ENCODE data around the gene OTC.

The OTC gene

GRCh38 chrX:38357747-38358673, 5.6 kb downstream of the OTC start:
- DNase-seq (ENCODE audit: extremely low read depth in 1 of 2, low read depth in 1 of 2) = no peak

- DNase-seq (ENCODE audit: extremely low read depth in 1 of 2, low read depth in 1 of 2) = no peak
Measured at GRCh38 chrX:38363046-38363445, 10.6 kb downstream of the OTC start.

- no peak for DNase-seq (ENCODE audit: extremely low read depth in 1 of 2, low read depth in 1 of 2)
Measured at GRCh38 chrX:38365954-38366353, 13.6 kb downstream of the OTC start.

- DNase-seq (ENCODE audit: extremely low read depth in 1 of 2, low read depth in 1 of 2) = no peak
Measured at GRCh38 chrX:38368774-38369173, 16.4 kb downstream of the OTC start.

- no peak for DNase-seq (ENCODE audit: extremely low read depth in 1 of 2, low read depth in 1 of 2)
Measured at GRCh38 chrX:38371641-38372040, 19.2 kb downstream of the OTC start.

- DNase-seq (ENCODE audit: extremely low read depth in 1 of 2, low read depth in 1 of 2) = no peak
Measured at GRCh38 chrX:38374431-38374830, 22.0 kb downstream of the OTC start.

- DNase-seq (ENCODE audit: extremely low read depth in 1 of 2, low read depth in 1 of 2) = no peak
Measured at GRCh38 chrX:38375891-38376290, 23.5 kb downstream of the OTC start.

- no peak for DNase-seq (ENCODE audit: extremely low read depth in 1 of 2, low read depth in 1 of 2)
Measured at GRCh38 chrX:38376747-38377146, 24.3 kb downstream of the OTC start.

- no peak for DNase-seq (ENCODE audit: extremely low read depth in 1 of 2, low read depth in 1 of 2)
Measured at GRCh38 chrX:38379088-38379487, 26.7 kb downstream of the OTC start.

- DNase-seq (ENCODE audit: extremely low read depth in 1 of 2, low read depth in 1 of 2) = no peak
Measured at GRCh38 chrX:38382663-38383062, 30.3 kb downstream of the OTC start.

- no peak for DNase-seq (ENCODE audit: extremely low read depth in 1 of 2, low read depth in 1 of 2)
Measured at GRCh38 chrX:38400389-38400910, 48.0 kb downstream of the OTC start.

- no peak for DNase-seq (ENCODE audit: extremely low read depth in 1 of 2, low read depth in 1 of 2)
Measured at GRCh38 chrX:38402118-38402517, 49.7 kb downstream of the OTC start.

- no peak for DNase-seq (ENCODE audit: extremely low read depth in 1 of 2, low read depth in 1 of 2)
Measured at GRCh38 chrX:38403834-38404233, 51.4 kb downstream of the OTC start.

GRCh38 chrX:38407126-38407525, 54.7 kb downstream of the OTC start:
- DNase-seq (ENCODE audit: extremely low read depth in 1 of 2, low read depth in 1 of 2) = no peak

GRCh38 chrX:38409289-38409688, 56.9 kb downstream of the OTC start:
- DNase-seq (ENCODE audit: extremely low read depth in 1 of 2, low read depth in 1 of 2) = no peak

- DNase-seq (ENCODE audit: extremely low read depth in 1 of 2, low read depth in 1 of 2) = no peak
Measured at GRCh38 chrX:38426785-38427184, 74.4 kb downstream of the OTC start.

- DNase-seq (ENCODE audit: extremely low read depth in 1 of 2, low read depth in 1 of 2) = no peak
Measured at GRCh38 chrX:38431525-38431924, 79.1 kb downstream of the OTC start.

GRCh38 chrX:38435130-38435529, 82.7 kb downstream of the OTC start:
- DNase-seq (ENCODE audit: extremely low read depth in 1 of 2, low read depth in 1 of 2) = no peak

GRCh38 chrX:38437093-38437492, 84.7 kb downstream of the OTC start:
- DNase-seq (ENCODE audit: extremely low read depth in 1 of 2, low read depth in 1 of 2) = no peak

- DNase-seq (ENCODE audit: extremely low read depth in 1 of 2, low read depth in 1 of 2) = no peak
Measured at GRCh38 chrX:38438321-38438720, 85.9 kb downstream of the OTC start.

- DNase-seq (ENCODE audit: extremely low read depth in 1 of 2, low read depth in 1 of 2) = no peak
Measured at GRCh38 chrX:38452603-38453002, 100.2 kb downstream of the OTC start.

GRCh38 chrX:38458071-38458470, 105.7 kb downstream of the OTC start:
- no peak for DNase-seq (ENCODE audit: extremely low read depth in 1 of 2, low read depth in 1 of 2)

- DNase-seq (ENCODE audit: extremely low read depth in 1 of 2, low read depth in 1 of 2) = no peak
Measured at GRCh38 chrX:38462257-38462656, 109.9 kb downstream of the OTC start.
